Smooth muscle cell (in vitro differentiated cells): Measurements from ENCODE around the gene PCBP3. TPM values are rescaled to one million over a fixed set of nuclear protein-coding genes. Genes with fewer than 3 reads are reported as not detected.

ENCODE experiments used
- DNase-seq: peaks from one replicate; lab custom pipeline; 2025; ENCODE audit not compliant: unreplicated experiment; lab: John Stamatoyannopoulos, UW
- H2AFZ ChIP-seq: fragments of 200-600 bp; sonication (generic); 2 replicates; pipeline ENCODE4 v1.6.0; 2016; ENCODE audit warnings: antibody characterized with exemption, low read depth, mild to moderate bottlenecking
- H3F3A ChIP-seq: fragments of 200-600 bp; sonication (generic); 2 replicates; pipeline ENCODE4 v1.6.0; 2017; ENCODE audit warnings: antibody characterized with exemption, low read depth
- H3K27ac ChIP-seq: fragments of 200-600 bp; sonication (generic); 2 replicates; pipeline ENCODE4 v1.5.1; 2016; ENCODE audit warnings: low read depth, mild to moderate bottlenecking
- H3K27me3 ChIP-seq: fragments of 200-600 bp; sonication (generic); 2 replicates; pipeline ENCODE4 v1.6.1; 2016; ENCODE audit warnings: low read depth, mild to moderate bottlenecking
- H3K36me3 ChIP-seq: fragments of 200-600 bp; sonication (generic); 2 replicates; pipeline ENCODE4 v1.5.1; 2016; ENCODE audit warnings: low read depth
- H3K4me1 ChIP-seq: fragments of 200-600 bp; sonication (generic); 2 replicates; pipeline ENCODE4 v1.5.1; 2016; ENCODE audit warnings: low read depth
- H3K4me2 ChIP-seq: fragments of 200-600 bp; sonication (generic); 2 replicates; pipeline ENCODE4 v1.6.0; 2016; ENCODE audit warnings: mild to moderate bottlenecking
- H3K4me3 ChIP-seq: fragments of 200-600 bp; sonication (generic); 2 replicates; pipeline ENCODE4 v1.5.1; 2016; ENCODE audit warnings: mild to moderate bottlenecking
- H3K79me2 ChIP-seq: fragments of 200-600 bp; sonication (generic); 2 replicates; pipeline ENCODE4 v1.6.0; 2016; ENCODE audit warnings: low read depth, mild to moderate bottlenecking
- H3K9ac ChIP-seq: fragments of 200-600 bp; sonication (generic); 2 replicates; pipeline ENCODE4 v1.6.0; 2016; ENCODE audit warnings: low read depth
- H3K9me3 ChIP-seq: fragments of 200-600 bp; sonication (generic); replicated peaks from 2 replicates; pipeline ENCODE4 v1.5.1; 2016; ENCODE audit warnings: low read depth
- H4K20me1 ChIP-seq: fragments of 200-600 bp; sonication (generic); 2 replicates; pipeline ENCODE4 v1.6.0; 2016; ENCODE audit warnings: low read depth
- WGBS: methylation state at CpG from one replicate; pipeline ENCODE4 v1.1.7; 2016; ENCODE audit warnings: low lambda C conversion rate; 5-methylcytosine and 5-hydroxymethylcytosine counted together
- polyA plus RNA-seq: library from polyadenylated mRNA; unstranded; fragments of >200 nt; fragmentation: Nextera tagmentation; extraction: Ambion mirVana; gene quantifications from 2 replicates; pipeline ENCODE4 v1.2.1, GENCODE V29; 2016
- total RNA-seq: library from RNA; depleted of rRNA; stranded (reverse); fragments of >200 nt; gene quantifications from 2 replicates; pipeline ENCODE4 v1.2.3, GENCODE V29; 2014
- TF ChIP-seq, protein P1 (sequence below): fragments of 200-600 bp; sonication (generic); IDR thresholded peaks from 2 replicates; pipeline ENCODE4 v1.5.1; 2017; ENCODE audit warnings: borderline replicate concordance, mild to moderate bottlenecking, antibody characterized with exemption; ENCODE audit not compliant: insufficient read depth, poor library complexity, severe bottlenecking

The PCBP3 gene
- total and polyA plus RNA-seq, 2 experiments from 2014 or later, result 8.9 to 23.1 TPM

DNA sequence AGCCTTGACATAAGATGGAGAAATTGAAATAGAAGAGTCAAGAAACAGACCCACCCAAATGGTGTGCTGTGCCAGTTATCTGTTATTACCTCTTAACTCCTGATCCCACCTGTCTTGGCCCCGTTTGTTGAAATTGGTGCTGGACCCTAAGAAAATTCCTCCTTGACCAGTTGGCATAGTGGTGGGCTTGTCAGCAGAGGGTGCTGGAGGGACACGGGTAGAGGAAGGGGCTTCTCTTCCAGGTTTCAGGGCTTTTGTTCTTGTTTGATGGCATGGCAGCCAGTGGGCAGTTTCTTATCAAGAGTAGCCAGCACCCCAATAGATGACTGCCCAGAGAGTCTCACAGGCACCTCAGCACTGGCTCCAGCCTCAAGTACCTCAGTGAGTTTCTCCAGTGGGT lies 51.6 kb downstream of the PCBP3 start:
- no peaks in the 10 kb centered on the region for H3K4me1 ChIP-seq
- H3K4me2 ChIP-seq, result no peak overlapping the region
- H3K4me3 ChIP-seq, result no peak overlapping the region
- no peaks in the 10 kb centered on the region for H3F3A ChIP-seq
- H3K27ac ChIP-seq, result no peak overlapping the region
- H3K36me3 ChIP-seq, result no peaks in the 10 kb centered on the region
- TF ChIP-seq, protein P1, sequence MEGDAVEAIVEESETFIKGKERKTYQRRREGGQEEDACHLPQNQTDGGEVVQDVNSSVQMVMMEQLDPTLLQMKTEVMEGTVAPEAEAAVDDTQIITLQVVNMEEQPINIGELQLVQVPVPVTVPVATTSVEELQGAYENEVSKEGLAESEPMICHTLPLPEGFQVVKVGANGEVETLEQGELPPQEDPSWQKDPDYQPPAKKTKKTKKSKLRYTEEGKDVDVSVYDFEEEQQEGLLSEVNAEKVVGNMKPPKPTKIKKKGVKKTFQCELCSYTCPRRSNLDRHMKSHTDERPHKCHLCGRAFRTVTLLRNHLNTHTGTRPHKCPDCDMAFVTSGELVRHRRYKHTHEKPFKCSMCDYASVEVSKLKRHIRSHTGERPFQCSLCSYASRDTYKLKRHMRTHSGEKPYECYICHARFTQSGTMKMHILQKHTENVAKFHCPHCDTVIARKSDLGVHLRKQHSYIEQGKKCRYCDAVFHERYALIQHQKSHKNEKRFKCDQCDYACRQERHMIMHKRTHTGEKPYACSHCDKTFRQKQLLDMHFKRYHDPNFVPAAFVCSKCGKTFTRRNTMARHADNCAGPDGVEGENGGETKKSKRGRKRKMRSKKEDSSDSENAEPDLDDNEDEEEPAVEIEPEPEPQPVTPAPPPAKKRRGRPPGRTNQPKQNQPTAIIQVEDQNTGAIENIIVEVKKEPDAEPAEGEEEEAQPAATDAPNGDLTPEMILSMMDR, result no peak
- no peak overlapping the region for H3K9ac ChIP-seq
- no peaks in the 10 kb centered on the region for H3K79me2 ChIP-seq
- DNase-seq, result no peak
- H3K9me3 ChIP-seq, result no peaks in the 10 kb centered on the region
- WGBS, result 48% methylated on average over 2 of the region's 2 CpGs
- no peaks in the 10 kb centered on the region for H4K20me1 ChIP-seq
- no peak overlapping the region for H2AFZ ChIP-seq
- no peaks in the 10 kb centered on the region for H3K27me3 ChIP-seq

GRCh38 chr21:45698493-45699184 lies 55.1 kb downstream of the PCBP3 start:
- Histone ChIP-seq H3K4me3 (no peak overlapping the region), H3F3A (no peaks in the 10 kb centered on the region), H3K79me2 (no peaks in the 10 kb centered on the region), H3K36me3 (no peaks in the 10 kb centered on the region), H3K4me1 (no peaks in the 10 kb centered on the region), H4K20me1 (no peaks in the 10 kb centered on the region), H3K9ac (no peak overlapping the region), H3K4me2 (no peak overlapping the region), H3K9me3 (no peaks in the 10 kb centered on the region), H3K27me3 (no peaks in the 10 kb centered on the region), H3K27ac (no peak overlapping the region), H2AFZ (no peak overlapping the region)
- no peak for DNase-seq
- TF ChIP-seq, protein P1, result no peak
- WGBS, result 74% methylated on average over 3 of the region's 3 CpGs

GRCh38 chr21:45699251-45699942 lies 55.9 kb downstream of the PCBP3 start:
- Histone ChIP-seq H3K27me3 (no peaks in the 10 kb centered on the region), H3K4me1 (no peaks in the 10 kb centered on the region), H3K9me3 (no peaks in the 10 kb centered on the region), H4K20me1 (no peaks in the 10 kb centered on the region), H3K79me2 (no peaks in the 10 kb centered on the region), H3F3A (no peaks in the 10 kb centered on the region), H2AFZ (no peak overlapping the region), H3K36me3 (no peaks in the 10 kb centered on the region), H3K4me2 (no peak overlapping the region), H3K9ac (no peak overlapping the region), H3K4me3 (no peak overlapping the region), H3K27ac (no peak overlapping the region)
- WGBS, result 93% methylated on average over 7 of the region's 7 CpGs
- no peak for DNase-seq
- TF ChIP-seq, protein P1, result no peak
